ENCODE data around the gene BIRC6. TPM values are rescaled to one million over a fixed set of nuclear protein-coding genes. Genes with fewer than 3 reads are reported as not detected.

BIRC6 gene
- total RNA-seq, 1 donor from 2014 or later, result 88.3 TPM

DNA sequence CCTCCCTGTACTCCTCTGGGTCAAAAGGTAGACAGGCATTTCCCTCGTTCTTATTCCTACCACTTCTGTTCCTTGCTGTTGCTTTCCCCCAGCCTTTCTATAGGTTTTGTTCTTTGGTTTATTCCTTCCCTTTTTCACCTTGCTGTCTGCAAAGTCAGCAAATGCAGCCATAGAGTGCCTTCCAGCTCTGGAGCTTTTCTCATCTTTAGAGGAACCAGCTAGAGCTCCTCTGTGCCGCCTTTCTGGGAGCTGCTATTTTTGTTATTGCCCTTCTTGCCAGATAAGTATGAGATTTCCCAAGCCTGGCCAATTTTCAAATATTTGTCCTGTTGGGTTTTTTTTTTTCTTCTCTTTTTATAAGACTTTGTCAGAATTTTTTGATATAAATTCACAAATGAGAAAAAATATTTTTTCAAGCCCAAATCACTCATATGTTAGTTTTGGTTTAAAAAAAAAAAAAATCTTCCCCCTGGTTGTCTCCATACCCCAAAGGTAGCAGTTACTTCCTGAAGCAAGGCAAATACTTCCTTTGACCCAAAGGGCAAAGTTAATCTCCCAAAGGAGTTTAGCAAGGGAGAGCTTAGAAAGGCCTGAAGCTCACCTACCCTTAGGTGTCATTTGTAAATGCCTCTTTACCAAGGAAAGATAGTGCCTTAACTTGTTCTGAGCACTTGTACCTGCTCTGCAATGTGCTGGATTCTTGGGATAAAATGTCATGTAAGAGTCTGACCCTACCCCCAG is 265.9 kb downstream of the BIRC6 start:
- Histone ChIP-seq H3K4me3 (no peak overlapping the region), H3K27me3 (ENCODE audit: low read depth) (no peaks in the 10 kb centered on the region), H3K27ac (no peak overlapping the region), H3K4me1 (peaks cover 16% of the 10 kb centered on the region), H3K9me3 (no peaks in the 10 kb centered on the region), H3K36me3 (peaks cover 23% of the 10 kb centered on the region)
- no peak for ATAC-seq
- TF ChIP-seq, protein P1, sequence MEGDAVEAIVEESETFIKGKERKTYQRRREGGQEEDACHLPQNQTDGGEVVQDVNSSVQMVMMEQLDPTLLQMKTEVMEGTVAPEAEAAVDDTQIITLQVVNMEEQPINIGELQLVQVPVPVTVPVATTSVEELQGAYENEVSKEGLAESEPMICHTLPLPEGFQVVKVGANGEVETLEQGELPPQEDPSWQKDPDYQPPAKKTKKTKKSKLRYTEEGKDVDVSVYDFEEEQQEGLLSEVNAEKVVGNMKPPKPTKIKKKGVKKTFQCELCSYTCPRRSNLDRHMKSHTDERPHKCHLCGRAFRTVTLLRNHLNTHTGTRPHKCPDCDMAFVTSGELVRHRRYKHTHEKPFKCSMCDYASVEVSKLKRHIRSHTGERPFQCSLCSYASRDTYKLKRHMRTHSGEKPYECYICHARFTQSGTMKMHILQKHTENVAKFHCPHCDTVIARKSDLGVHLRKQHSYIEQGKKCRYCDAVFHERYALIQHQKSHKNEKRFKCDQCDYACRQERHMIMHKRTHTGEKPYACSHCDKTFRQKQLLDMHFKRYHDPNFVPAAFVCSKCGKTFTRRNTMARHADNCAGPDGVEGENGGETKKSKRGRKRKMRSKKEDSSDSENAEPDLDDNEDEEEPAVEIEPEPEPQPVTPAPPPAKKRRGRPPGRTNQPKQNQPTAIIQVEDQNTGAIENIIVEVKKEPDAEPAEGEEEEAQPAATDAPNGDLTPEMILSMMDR (IDR thresholded peaks at IDR 0.05), result no peak
- DNase-seq, result no peak
- intact Hi-C loops (cut with DNase I), result no loop called here

DNA sequence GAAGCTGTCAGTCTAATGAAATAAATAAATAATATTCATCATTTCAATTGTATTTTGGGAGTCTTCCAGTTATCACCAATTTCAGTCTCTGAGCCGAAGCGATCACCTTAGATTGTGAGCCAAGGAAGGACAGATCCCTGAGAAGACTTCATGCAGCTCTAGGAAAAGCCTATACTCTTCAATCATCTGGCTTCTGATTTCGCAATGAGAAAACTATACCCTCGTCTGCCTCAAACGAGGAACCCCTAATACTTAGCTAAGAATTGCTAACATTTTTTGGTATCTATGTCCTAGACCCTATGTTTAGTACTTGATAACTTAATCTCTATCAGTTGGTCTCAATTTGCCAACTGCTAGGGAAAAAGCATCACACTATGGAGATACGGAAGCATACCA is 266.5 kb downstream of the BIRC6 start:
- DNase-seq (no peak), ATAC-seq (no peak)
- Histone ChIP-seq H3K9me3 (no peaks in the 10 kb centered on the region), H3K36me3 (peaks cover 17% of the 10 kb centered on the region), H3K27ac (no peak overlapping the region), H3K27me3 (ENCODE audit: low read depth) (no peaks in the 10 kb centered on the region), H3K4me3 (no peak overlapping the region), H3K4me1 (peaks cover 16% of the 10 kb centered on the region)
- intact Hi-C loops (cut with DNase I), result no loop called here
- TF ChIP-seq, protein P1 (IDR thresholded peaks at IDR 0.05), result no peak

DNA sequence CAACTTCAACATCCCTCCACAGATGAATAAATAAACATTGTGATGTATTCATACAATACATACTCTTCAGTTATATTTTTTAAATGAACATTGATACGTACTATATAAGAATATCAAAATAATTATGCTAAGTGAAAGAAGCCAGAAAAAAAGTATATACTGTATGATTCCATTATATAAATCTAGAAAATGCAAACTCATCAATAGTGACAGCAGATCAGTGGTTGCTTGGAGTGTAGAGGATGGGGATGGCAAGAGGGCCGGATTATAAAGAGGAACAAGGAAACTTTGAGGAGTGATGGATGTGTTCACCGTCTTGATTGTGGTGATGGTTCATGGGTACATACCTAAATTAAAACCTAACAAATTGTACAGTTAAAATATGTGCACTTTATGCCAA is 268.0 kb downstream of the BIRC6 start:
- DNase-seq (no peak), ATAC-seq (no peak)
- no peaks in the 10 kb centered on the region for H3K9me3 ChIP-seq
- no peak overlapping the region for H3K4me3 ChIP-seq
- peaks cover 29% of the 10 kb centered on the region for H3K4me1 ChIP-seq
- no peaks in the 10 kb centered on the region for H3K27me3 ChIP-seq (ENCODE audit: low read depth)
- H3K27ac ChIP-seq, result no peak overlapping the region
- peaks cover 4% of the 10 kb centered on the region for H3K36me3 ChIP-seq
- intact Hi-C loops (cut with DNase I), result no loop called here
- TF ChIP-seq, protein P1 (IDR thresholded peaks at IDR 0.05), result no peak

DNA sequence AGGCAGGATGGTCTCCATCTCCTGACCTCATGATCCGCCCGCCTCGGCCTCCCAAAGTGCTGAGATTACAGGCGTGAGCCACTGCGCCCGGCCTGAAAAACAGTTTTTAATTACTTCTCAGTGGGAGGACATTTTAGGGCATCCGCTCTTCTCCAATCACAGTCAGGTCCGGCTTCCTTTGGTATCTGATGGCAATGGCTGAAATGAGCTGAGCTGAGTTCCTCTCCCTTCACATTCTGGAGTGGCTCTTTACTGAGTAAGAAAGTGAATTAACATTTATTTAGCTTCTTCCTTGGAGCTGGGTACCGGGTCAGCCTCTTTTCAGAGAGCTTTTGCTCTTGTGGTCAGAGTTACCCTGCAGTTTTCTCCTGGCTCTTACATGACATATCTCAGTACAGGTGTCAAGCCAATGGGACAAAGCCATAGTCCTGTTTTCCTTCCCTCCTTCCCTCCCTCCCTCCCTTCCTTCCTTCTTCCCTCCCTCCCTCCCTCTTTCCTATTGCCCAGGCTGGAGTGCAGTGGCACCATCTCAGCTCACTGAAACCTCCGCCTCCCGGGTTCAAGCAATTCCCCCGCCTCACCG is 269.9 kb downstream of the BIRC6 start:
- no peaks in the 10 kb centered on the region for H3K27me3 ChIP-seq (ENCODE audit: low read depth)
- no peaks in the 10 kb centered on the region for H3K9me3 ChIP-seq
- H3K4me1 ChIP-seq, result peaks cover 32% of the 10 kb centered on the region
- no peak overlapping the region for H3K27ac ChIP-seq
- TF ChIP-seq, protein P1 (IDR thresholded peaks at IDR 0.05), result no peak
- H3K4me3 ChIP-seq, result no peak overlapping the region
- intact Hi-C loops (cut with DNase I), result no loop called here
- H3K36me3 ChIP-seq, result peaks cover 23% of the 10 kb centered on the region
- ATAC-seq, result no peak
- no peak for DNase-seq

DNA sequence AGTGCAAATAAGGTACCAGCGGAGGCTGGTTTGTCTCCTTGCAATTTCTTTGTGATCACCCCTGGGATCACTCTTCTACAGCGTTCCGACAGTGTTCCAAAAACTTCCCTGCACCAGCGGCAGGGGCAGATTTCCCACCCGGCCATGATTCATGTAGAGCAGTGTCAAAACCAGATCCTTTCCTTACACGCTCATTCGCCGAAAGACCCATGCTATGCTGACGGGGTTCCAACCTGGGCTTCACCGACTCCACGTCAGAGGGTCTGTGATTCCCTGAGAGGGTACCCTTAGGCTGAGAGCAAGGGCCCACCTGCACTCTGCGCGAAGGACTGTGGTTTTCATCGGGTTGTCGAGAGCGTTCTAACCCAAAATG is 270.6 kb downstream of the BIRC6 start:
- Histone ChIP-seq H3K4me1 (peaks cover 29% of the 10 kb centered on the region), H3K9me3 (no peaks in the 10 kb centered on the region), H3K27me3 (ENCODE audit: low read depth) (no peaks in the 10 kb centered on the region), H3K4me3 (peak overlapping the region; percentile 97), H3K27ac (peak overlapping the region; percentile 48), H3K36me3 (peaks cover 25% of the 10 kb centered on the region)
- peak; percentile 48 for DNase-seq
- intact Hi-C loops (cut with DNase I), result no loop called here
- TF ChIP-seq, protein P1 (IDR thresholded peaks at IDR 0.05), result no peak
- ATAC-seq, result peak; percentile 71

Measured in lower lobe of right lung (tissue), 2 donors.